ENCODE results near the gene ZNF658.
"Not testable (repeated sequence)": the region's sequence is repeated elsewhere in the genome, so short reads cannot be mapped to it uniquely, and the experiment has no call there.

DNA sequence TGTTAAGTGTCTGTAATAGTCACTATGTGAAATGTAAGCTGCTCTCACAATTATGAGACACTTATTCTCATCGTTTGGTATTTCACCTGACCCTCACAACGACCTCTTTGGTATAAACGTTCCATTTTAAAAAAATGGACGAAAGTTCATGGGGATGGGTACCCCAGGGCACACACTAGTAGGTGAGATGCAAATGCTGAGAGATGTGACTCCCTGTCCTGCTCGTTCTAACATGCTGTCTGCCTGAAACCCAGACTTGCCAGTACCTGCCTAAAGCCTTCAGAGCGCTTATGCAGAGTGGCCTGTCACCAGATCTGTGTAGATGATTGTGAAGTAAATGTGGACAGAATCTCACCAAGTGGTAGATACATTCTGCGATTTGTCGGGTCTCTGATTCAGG is 616 bp downstream of the ZNF658 start:
- TF ChIP-seq EZH2phosphoT487 (IDR thresholded peaks at IDR 0.05; ENCODE audit: low read depth): not testable (repeated sequence)
- TF ChIP-seq, protein P1, sequence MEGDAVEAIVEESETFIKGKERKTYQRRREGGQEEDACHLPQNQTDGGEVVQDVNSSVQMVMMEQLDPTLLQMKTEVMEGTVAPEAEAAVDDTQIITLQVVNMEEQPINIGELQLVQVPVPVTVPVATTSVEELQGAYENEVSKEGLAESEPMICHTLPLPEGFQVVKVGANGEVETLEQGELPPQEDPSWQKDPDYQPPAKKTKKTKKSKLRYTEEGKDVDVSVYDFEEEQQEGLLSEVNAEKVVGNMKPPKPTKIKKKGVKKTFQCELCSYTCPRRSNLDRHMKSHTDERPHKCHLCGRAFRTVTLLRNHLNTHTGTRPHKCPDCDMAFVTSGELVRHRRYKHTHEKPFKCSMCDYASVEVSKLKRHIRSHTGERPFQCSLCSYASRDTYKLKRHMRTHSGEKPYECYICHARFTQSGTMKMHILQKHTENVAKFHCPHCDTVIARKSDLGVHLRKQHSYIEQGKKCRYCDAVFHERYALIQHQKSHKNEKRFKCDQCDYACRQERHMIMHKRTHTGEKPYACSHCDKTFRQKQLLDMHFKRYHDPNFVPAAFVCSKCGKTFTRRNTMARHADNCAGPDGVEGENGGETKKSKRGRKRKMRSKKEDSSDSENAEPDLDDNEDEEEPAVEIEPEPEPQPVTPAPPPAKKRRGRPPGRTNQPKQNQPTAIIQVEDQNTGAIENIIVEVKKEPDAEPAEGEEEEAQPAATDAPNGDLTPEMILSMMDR (IDR thresholded peaks at IDR 0.05; ENCODE audit: low read depth, low read length): not testable (repeated sequence)
